Sigmoid colon (tissue), 7 donors: ENCODE measurements around the gene NKAPL. TPM values are rescaled to one million over a fixed set of nuclear protein-coding genes. Genes with fewer than 3 reads are reported as not detected.

ENCODE experiments used
- DNase-seq: peaks from one replicate; pipeline ENCODE4 v3.0.0-alpha.2; 2019
- H3K27ac ChIP-seq, 4 donors: fragments of 200-600 bp; sonication (generic); one replicate each; pipeline ENCODE4 v1.5.1; 2016 to 2019; ENCODE audit warnings: mild to moderate bottlenecking in 1 of 4
- H3K27me3 ChIP-seq, 3 donors: fragments of 200-600 bp; sonication (generic); one replicate each; pipeline ENCODE4 v1.5.1; 2019; ENCODE audit warnings: mild to moderate bottlenecking in 1 of 3
- H3K36me3 ChIP-seq, 4 donors: fragments of 200-600 bp; sonication (generic); one replicate each; pipeline ENCODE4 v1.5.1; 2016 to 2019
- H3K4me1 ChIP-seq, 4 donors: fragments of 200-600 bp; sonication (generic); one replicate each; pipeline ENCODE4 v1.5.1; 2017 to 2019
- H3K4me3 ChIP-seq, 4 donors: fragments of 200-600 bp; sonication (generic); one replicate each; pipeline ENCODE4 v1.5.1; 2017 to 2019; ENCODE audit warnings: mild to moderate bottlenecking in 2 of 4, moderate library complexity in 1 of 4
- H3K9me3 ChIP-seq, 4 donors: fragments of 200-600 bp in 3 of 4; sonication (generic) in 3 of 4; one replicate each; pipeline versions ENCODE4 v1.5.1 to v1.6.1; 2013 to 2019
- EP300 ChIP-seq, 4 donors: sonication (generic); formaldehyde crosslinking; IDR thresholded peaks; one replicate each; pipeline ENCODE4 v1.6.1; 2017; ENCODE audit warnings: antibody characterized with exemption in 4 of 4
- POLR2A ChIP-seq, 2 donors: fragments of 450-650 bp; IDR thresholded peaks; one replicate each; pipeline ENCODE4 v1.6.1; 2016; ENCODE audit warnings: antibody characterized with exemption in 2 of 2, mild to moderate bottlenecking in 2 of 2, moderate library complexity in 2 of 2
- POLR2AphosphoS5 ChIP-seq, 4 donors: sonication (generic); formaldehyde crosslinking; IDR thresholded peaks; one replicate each; pipeline ENCODE4 v1.6.1; 2017; ENCODE audit warnings: antibody characterized with exemption in 4 of 4
- WGBS, 2 donors: extraction: QIAGEN DNeasy Blood & Tissue Kit; methylation state at CpG; one replicate each; pipeline ENCODE4 v1.1.7; 2013; 5-methylcytosine and 5-hydroxymethylcytosine counted together
- intact Hi-C: fragments of 100-400 bp; cut with DNase I; formaldehyde crosslinking; loops from one replicate; pipeline ENCODE4 v1.15.1; 2023
- polyA plus RNA-seq, 3 donors: library from polyadenylated mRNA; stranded (reverse); fragments of 200-250 nt; gene quantifications; one replicate each; pipeline ENCODE4 v1.2.3, GENCODE V29; 2013
- total RNA-seq, 4 donors: library from RNA; depleted of rRNA; stranded (reverse); fragments of >200 nt; gene quantifications; one replicate each; pipeline ENCODE4 v1.1.0, GENCODE V29; 2016
- TF ChIP-seq, protein P1 (sequence below), 4 experiments: fragments of 450-650 bp in 3 of 4; fragments of 200-600 bp in 1 of 4; IDR thresholded peaks; one replicate each; pipeline ENCODE4 v1.5.1; 2016 to 2019; ENCODE audit warnings: antibody characterized with exemption in 4 of 4, mild to moderate bottlenecking in 3 of 4, moderate library complexity in 2 of 4
- donor health status: healthy with polysubstance abuse.
- donor health status: Bipolar disorder and iron deficiency.
- donor health status: healthy.

Gene NKAPL
- total and polyA plus RNA-seq, 7 donors: 0.55 to 7.5 (median 2.7) TPM; not detected in 1

DNA sequence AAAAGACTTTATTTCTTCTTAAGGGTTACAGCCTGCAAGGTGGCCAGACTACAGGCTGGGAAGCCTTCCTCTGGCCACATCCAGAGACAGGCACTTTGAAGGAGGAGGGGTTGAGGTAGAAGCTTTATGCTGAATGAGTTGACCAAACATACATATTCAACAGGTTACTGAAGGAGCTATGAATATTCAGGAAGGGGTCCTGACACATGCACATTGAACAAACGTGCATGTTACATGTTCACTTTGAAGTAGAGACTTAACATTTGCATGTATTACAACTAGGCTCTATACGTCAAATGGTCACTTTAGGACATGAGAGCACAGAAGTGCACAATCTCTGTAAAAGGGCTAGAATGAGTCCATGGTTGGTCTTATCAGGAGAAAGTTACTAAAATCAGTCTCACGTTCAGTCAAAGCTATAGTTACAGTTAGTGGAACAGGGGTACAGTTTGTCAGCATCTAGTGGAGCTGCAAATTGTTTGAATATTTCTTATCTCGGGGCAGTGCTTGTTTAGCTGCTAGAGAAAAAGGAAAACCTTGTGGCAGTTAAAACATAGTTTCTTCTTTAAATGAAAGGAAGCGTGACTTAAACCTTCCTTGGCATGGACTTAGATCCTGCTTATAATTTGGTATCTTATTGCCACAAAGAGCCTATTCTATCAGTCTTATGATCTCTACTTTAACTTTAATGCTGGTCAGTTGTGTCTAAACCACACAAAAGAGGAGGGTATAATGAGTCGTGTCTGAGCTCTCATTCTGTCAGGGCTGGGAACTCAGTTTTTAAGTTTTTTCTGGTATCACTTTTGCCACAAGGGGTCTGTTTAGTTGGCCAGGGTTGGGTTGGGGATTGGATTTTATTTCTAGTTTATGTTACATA lies 38.6 kb upstream of the NKAPL start:
- intact Hi-C loops: loop anchor here (10.0 kb wide), 2 partner anchors 134 to 764 kb away; no protein-coding TSS in a partner anchor
- TF ChIP-seq, protein P1, sequence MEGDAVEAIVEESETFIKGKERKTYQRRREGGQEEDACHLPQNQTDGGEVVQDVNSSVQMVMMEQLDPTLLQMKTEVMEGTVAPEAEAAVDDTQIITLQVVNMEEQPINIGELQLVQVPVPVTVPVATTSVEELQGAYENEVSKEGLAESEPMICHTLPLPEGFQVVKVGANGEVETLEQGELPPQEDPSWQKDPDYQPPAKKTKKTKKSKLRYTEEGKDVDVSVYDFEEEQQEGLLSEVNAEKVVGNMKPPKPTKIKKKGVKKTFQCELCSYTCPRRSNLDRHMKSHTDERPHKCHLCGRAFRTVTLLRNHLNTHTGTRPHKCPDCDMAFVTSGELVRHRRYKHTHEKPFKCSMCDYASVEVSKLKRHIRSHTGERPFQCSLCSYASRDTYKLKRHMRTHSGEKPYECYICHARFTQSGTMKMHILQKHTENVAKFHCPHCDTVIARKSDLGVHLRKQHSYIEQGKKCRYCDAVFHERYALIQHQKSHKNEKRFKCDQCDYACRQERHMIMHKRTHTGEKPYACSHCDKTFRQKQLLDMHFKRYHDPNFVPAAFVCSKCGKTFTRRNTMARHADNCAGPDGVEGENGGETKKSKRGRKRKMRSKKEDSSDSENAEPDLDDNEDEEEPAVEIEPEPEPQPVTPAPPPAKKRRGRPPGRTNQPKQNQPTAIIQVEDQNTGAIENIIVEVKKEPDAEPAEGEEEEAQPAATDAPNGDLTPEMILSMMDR (IDR thresholded peaks at IDR 0.05): no peak
- TF ChIP-seq EP300 (IDR thresholded peaks at IDR 0.05) (no peak), POLR2A (IDR thresholded peaks at IDR 0.05) (no peak), POLR2AphosphoS5 (IDR thresholded peaks at IDR 0.05) (no peak)
- H3K9me3 ChIP-seq: no peaks in the 10 kb centered on the region
- no peak overlapping the region for H3K4me3 ChIP-seq
- 42 to 45% methylated on average over 6 of the region's 6 CpGs for WGBS, 2 donors
- no peak overlapping the region for H3K27ac ChIP-seq
- no peak for DNase-seq
- H3K27me3 ChIP-seq: peaks cover 0 to 11% (median 6%) of the 10 kb centered on the region in 3 donors
- no peaks in the 10 kb centered on the region for H3K36me3 ChIP-seq
- peaks cover 0 to 22% (median 10%) of the 10 kb centered on the region in 4 donors for H3K4me1 ChIP-seq

DNA sequence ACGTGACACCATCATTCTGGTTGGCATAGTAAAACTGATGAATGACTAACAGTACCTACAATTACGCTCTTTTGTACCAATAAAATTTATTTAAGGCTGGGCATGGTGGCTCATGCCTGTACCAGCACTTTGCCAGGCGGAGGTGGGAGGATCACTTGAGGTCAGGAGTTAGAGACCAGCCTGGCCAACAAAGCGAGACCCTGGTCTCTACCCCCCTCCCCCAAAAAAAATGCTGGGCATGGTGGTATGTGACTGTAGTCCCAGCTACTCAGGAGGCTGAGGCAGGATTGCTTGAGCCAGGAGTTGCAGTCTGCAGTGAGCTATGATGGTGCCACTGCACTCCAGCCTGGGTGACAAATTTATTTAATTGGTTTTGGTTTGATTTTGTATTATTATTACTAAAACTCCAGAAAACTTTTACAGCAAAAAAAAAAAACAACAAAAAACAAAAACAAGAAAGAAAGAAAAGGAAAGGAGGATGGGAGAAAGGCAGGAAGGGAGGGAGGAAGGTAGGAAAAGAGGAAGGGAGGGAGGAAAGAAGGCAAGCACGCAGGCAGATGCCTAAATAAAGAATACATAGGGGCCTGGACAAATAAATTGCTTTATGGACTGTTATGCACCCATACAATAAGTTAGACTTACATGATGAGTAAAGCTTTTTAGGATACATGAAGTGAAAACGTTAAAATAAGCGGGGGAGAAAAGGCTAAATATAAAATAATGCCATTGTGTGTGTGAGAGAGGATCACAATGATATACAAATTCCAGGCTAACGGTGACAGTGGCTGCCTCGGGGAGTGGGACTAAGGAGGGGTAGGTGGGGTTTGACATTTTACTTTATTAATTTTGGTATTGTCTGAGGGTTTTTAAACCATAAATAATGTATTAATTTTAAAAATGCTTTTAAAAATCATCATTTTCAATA lies 34.7 kb upstream of the NKAPL start:
- whole genome bisulfite sequencing, 2 donors: 53 to 54% methylated on average over 9 of the region's 9 CpGs
- Histone ChIP-seq H3K27ac (peak overlapping the region; percentile 81 to 87 (median 86)), H3K27me3 (no peaks in the 10 kb centered on the region), H3K36me3 (peaks cover 0 to 25% (median 19%) of the 10 kb centered on the region in 4 donors), H3K4me1 (peaks cover 0 to 22% (median 8%) of the 10 kb centered on the region in 4 donors), H3K9me3 (no peaks in the 10 kb centered on the region), H3K4me3 (peak overlapping the region; percentile 67 to 78 (median 71))
- TF ChIP-seq POLR2AphosphoS5 (IDR thresholded peaks at IDR 0.05) (no peak), EP300 (IDR thresholded peaks at IDR 0.05) (no peak), POLR2A (IDR thresholded peaks at IDR 0.05) (no peak)
- TF ChIP-seq, protein P1 (IDR thresholded peaks at IDR 0.05): no peak
- no peak for DNase-seq
- intact Hi-C loops: loop anchor here (10.0 kb wide), 2 partner anchors 130 to 760 kb away; no protein-coding TSS in a partner anchor

DNA sequence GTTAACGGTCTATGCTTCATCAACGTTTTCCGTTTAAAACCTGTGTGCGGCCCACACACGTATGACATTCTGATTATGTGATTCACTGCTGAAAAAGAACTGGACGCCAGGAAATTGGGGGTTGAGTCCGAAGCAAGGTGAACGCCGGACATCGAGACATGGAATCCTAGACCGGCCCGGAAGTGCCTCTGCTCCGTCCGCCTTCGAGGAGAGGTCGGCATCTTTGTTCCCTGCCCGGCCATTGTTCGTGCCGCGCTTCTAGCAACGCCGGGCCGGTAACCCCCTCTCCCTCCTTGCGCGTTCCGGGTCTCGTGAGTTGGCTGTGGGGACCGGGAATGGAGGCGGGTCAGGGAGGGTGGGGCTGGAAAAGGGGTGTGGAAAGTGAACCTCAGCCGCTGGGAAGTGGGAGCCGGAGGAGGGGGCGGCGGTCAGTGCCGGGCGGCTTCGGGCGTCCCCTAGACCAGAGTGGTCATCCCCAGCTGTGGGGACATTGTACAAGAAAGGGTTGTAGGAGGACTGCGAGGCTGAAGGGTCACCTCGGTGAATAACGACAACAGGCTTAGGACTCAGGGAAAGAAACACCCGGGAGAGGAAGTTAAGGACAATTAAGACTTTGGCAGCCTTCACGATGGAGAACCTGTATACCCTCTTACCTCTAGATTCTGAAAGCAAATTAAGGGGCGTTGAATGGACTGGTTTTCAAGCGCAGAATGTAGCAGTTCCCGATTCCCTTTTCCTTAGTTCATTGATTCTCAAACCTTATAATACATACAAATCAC lies 33.9 kb upstream of the NKAPL start, which contains the start of gene ZSCAN9:
TSS of gene ZSCAN9 (plus strand) at position 220 of the 779 bp plus-strand sequence. CDS start 1,810 bp downstream, outside the sequence.
- H3K4me1 ChIP-seq: peaks cover 0 to 21% (median 8%) of the 10 kb centered on the region in 4 donors
- peak within 1 kb of the TSS; percentile 67 to 78 (median 71) for H3K4me3 ChIP-seq
- TF ChIP-seq POLR2A (IDR thresholded peaks at IDR 0.05) (no peak), EP300 (IDR thresholded peaks at IDR 0.05) (peak in 1 of 4 donors; percentile 11), POLR2AphosphoS5 (IDR thresholded peaks at IDR 0.05) (peak in 3 of 4 donors; percentile 51 to 67 (median 64))
- TF ChIP-seq, protein P1 (IDR thresholded peaks at IDR 0.05): no peak
- peaks cover 0 to 34% (median 23%) of the 10 kb centered on the region in 4 donors for H3K36me3 ChIP-seq
- intact Hi-C loops: loop anchor here (10.0 kb wide), 2 partner anchors 130 to 760 kb away; no protein-coding TSS in a partner anchor
- DNase-seq: peak; percentile 93
- H3K27ac ChIP-seq: peak within 1 kb of the TSS; percentile 81 to 87 (median 86)
- H3K27me3 ChIP-seq: no peaks in the 10 kb centered on the region
- H3K9me3 ChIP-seq: no peaks in the 10 kb centered on the region
- WGBS, 2 donors: 1% methylated on average over 45 of the region's 45 CpGs

DNA sequence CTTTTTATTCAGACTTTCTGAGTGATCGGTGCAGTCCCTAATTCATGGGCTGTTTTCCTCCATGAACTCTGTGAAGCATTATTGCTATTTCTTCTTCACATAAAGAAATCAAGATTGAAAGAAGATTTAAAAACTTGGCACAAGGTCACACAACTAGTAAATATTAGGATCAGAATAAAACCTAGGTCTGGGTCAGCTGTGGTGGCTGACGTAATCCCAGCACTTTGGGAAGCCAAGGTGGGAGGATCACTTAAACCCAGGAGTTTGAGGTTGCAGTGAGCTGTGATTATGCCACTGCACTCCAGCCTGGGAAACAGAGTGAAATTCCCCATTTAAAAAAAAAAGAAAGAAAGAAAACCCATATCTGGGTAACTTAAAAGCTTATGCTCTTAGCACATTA lies 32.6 kb upstream of the NKAPL start:
- TF ChIP-seq POLR2A (IDR thresholded peaks at IDR 0.05) (no peak), EP300 (IDR thresholded peaks at IDR 0.05) (no peak), POLR2AphosphoS5 (IDR thresholded peaks at IDR 0.05) (no peak)
- TF ChIP-seq, protein P1 (IDR thresholded peaks at IDR 0.05): no peak
- no peak for DNase-seq
- H3K9me3 ChIP-seq: no peaks in the 10 kb centered on the region
- WGBS, 2 donors: 92 to 93% methylated on average over 2 of the region's 2 CpGs
- no peak overlapping the region for H3K4me3 ChIP-seq
- H3K36me3 ChIP-seq: peaks cover 0 to 46% (median 28%) of the 10 kb centered on the region in 4 donors
- peak overlapping the region in 2 of 4 donors; percentile 81 to 87 for H3K27ac ChIP-seq
- H3K27me3 ChIP-seq: no peaks in the 10 kb centered on the region
- H3K4me1 ChIP-seq: peaks cover 0 to 21% (median 8%) of the 10 kb centered on the region in 4 donors
- intact Hi-C loops: loop anchor here (10.0 kb wide), 2 partner anchors 128 to 758 kb away; no protein-coding TSS in a partner anchor
